CD14-positive monocyte (primary cell): Measurements from ENCODE around the gene IRX4. TPM values are rescaled to one million over a fixed set of nuclear protein-coding genes. Genes with fewer than 3 reads are reported as not detected.

Source experiments
- DNase-seq, 3 donors: peaks; one replicate each; pipeline ENCODE4 v3.0.0-alpha.2; 2011 to 2022
- H2AFZ ChIP-seq: 2 replicates; pipeline ENCODE4 v1.6.0; 2012; ENCODE audit warnings: mild to moderate bottlenecking, low read depth, low read length, inconsistent platforms; ENCODE audit not compliant: insufficient read depth, poor library complexity, severe bottlenecking
- H3K27ac ChIP-seq, 2 donors: 1 replicate in 1 of 2; 2 replicates in 1 of 2; pipeline ENCODE4 v1.5.1; 2012 to 2013; ENCODE audit warnings: low read length in 2 of 2, control low read depth in 1 of 2, inconsistent platforms in 1 of 2, low read depth in 1 of 2, mild to moderate bottlenecking in 1 of 2
- H3K27me3 ChIP-seq, 2 donors: one replicate each; pipeline versions ENCODE4 v1.6.0 to v1.6.1; 2011 to 2013; ENCODE audit warnings: low read length in 2 of 2; ENCODE audit not compliant: control insufficient read depth in 2 of 2, insufficient read depth in 2 of 2
- H3K36me3 ChIP-seq, 2 donors: replicated peaks in 1 of 2; 1 replicate in 1 of 2; 2 replicates in 1 of 2; pipeline versions ENCODE4 v1.5.1 to v1.6.1; 2012 to 2013; ENCODE audit warnings: low read length in 2 of 2, control low read depth in 1 of 2, inconsistent platforms in 1 of 2, mild to moderate bottlenecking in 1 of 2; ENCODE audit not compliant: insufficient read depth in 2 of 2, control insufficient read depth in 1 of 2
- H3K4me1 ChIP-seq, 2 donors: 1 replicate in 1 of 2; 2 replicates in 1 of 2; pipeline versions ENCODE4 v1.5.1 to v1.6.1; 2012 to 2013; ENCODE audit warnings: low read length in 2 of 2, control low read depth in 1 of 2, inconsistent platforms in 1 of 2, mild to moderate bottlenecking in 1 of 2, moderate library complexity in 1 of 2; ENCODE audit not compliant: insufficient read depth in 2 of 2, control insufficient read depth in 1 of 2
- H3K4me2 ChIP-seq: replicated peaks from 2 replicates; pipeline ENCODE3; 2012; ENCODE audit warnings: low read length, moderate library complexity, mild to moderate bottlenecking; ENCODE audit not compliant: poor library complexity, severe bottlenecking; ENCODE audit errors: extremely low read depth
- H3K4me3 ChIP-seq, 3 experiments: fragments of 200-600 bp in 1 of 3; sonication (generic) in 1 of 3; replicated peaks in 1 of 3; 1 replicate in 2 of 3; 2 replicates in 1 of 3; pipeline ENCODE4 v1.5.1; 2011 to 2013; ENCODE audit warnings: low read length in 3 of 3, mild to moderate bottlenecking in 3 of 3, control low read depth in 2 of 3, low read depth in 2 of 3, inconsistent platforms in 1 of 3, moderate library complexity in 1 of 3
- H3K79me2 ChIP-seq: 2 replicates; pipeline ENCODE4 v1.6.0; 2012; ENCODE audit warnings: mild to moderate bottlenecking, control low read depth, inconsistent platforms, low read length, moderate library complexity; ENCODE audit not compliant: insufficient read depth
- H3K9ac ChIP-seq: 2 replicates; pipeline ENCODE4 v1.6.0; 2017; ENCODE audit warnings: low read length, mild to moderate bottlenecking; ENCODE audit not compliant: insufficient read depth, poor library complexity, severe bottlenecking
- H3K9me3 ChIP-seq, 2 donors: replicated peaks in 1 of 2; 1 replicate in 1 of 2; 2 replicates in 1 of 2; pipeline versions ENCODE4 v1.5.1 to v1.6.1; 2012 to 2013; ENCODE audit warnings: low read length in 2 of 2, control low read depth in 1 of 2; ENCODE audit not compliant: control insufficient read depth in 1 of 2, insufficient read depth in 1 of 2
- H4K20me1 ChIP-seq: 2 replicates; pipeline ENCODE4 v1.6.0; 2012; ENCODE audit warnings: mild to moderate bottlenecking, low read length, control low read depth, moderate library complexity; ENCODE audit not compliant: insufficient read depth
- H3K27ac Mint-ChIP-seq, 7 donors: one replicate each; pipeline ENCODE4 v1.8.0; 2020; ENCODE audit warnings: mild to moderate bottlenecking in 7 of 7, mixed read lengths in 7 of 7, moderate library complexity in 6 of 7, inconsistent platforms in 2 of 7
- H3K27me3 Mint-ChIP-seq, 3 donors: one replicate each; pipeline ENCODE4 v1.8.0; 2021 to 2022; ENCODE audit warnings: low read depth in 3 of 3, mild to moderate bottlenecking in 3 of 3, mixed read lengths in 3 of 3, moderate library complexity in 3 of 3, inconsistent platforms in 1 of 3
- H3K36me3 Mint-ChIP-seq, 2 donors: one replicate each; pipeline ENCODE4 v1.8.0; 2020; ENCODE audit warnings: mixed read lengths in 2 of 2, inconsistent platforms in 1 of 2, mild to moderate bottlenecking in 1 of 2
- H3K4me1 Mint-ChIP-seq: one replicate; pipeline ENCODE4 v1.8.0; 2020; ENCODE audit warnings: mild to moderate bottlenecking, mixed read lengths
- H3K4me3 Mint-ChIP-seq, 2 donors: one replicate each; pipeline ENCODE4 v1.8.0; 2020; ENCODE audit warnings: mild to moderate bottlenecking in 2 of 2, mixed read lengths in 2 of 2, moderate library complexity in 1 of 2
- H3K9me3 Mint-ChIP-seq, 7 donors: one replicate each; pipeline ENCODE4 v1.8.0; 2020 to 2022; ENCODE audit warnings: mixed read lengths in 7 of 7, mild to moderate bottlenecking in 6 of 7, moderate library complexity in 6 of 7, inconsistent platforms in 2 of 7
- CTCF ChIP-seq: fragments of 200-600 bp; IDR thresholded peaks from one replicate; pipeline ENCODE4 v1.8.0; 2022; ENCODE audit warnings: antibody characterized with exemption, mild to moderate bottlenecking
- WGBS: methylation state at CpG from one replicate; pipeline ENCODE4 v1.1.5; 2013; ENCODE audit warnings: missing lambda C conversion rate; ENCODE audit not compliant: insufficient coverage; 5-methylcytosine and 5-hydroxymethylcytosine counted together
- intact Hi-C, 2 donors: fragments of 100-400 bp; cut with micrococcal nuclease; formaldehyde crosslinking; loops; one replicate each; pipeline versions ENCODE4 v1.15.0 to v1.15.1; 2023
- polyA plus RNA-seq, 3 donors: library from polyadenylated mRNA; depleted of rRNA in 1 of 3; unstranded in 2 of 3; stranded (reverse) in 1 of 3; fragments of 300-500 nt in 2 of 3; fragments of >200 nt in 1 of 3; fragmentation: Illumina TruSeq in 2 of 3; gene quantifications; 1 replicate in 2 of 3; 2 replicates in 1 of 3; pipeline ENCODE4 v1.2.3, GENCODE V29; 2012 to 2021

The IRX4 gene
- polyA plus RNA-seq, 3 donors = not detected

- Histone ChIP-seq H3K9ac (no peak overlapping the region), H3K79me2 (no peaks in the 10 kb centered on the region), H3K4me1 (no peaks in the 10 kb centered on the region), H3K27me3 (peaks cover 37 to 67% of the 10 kb centered on the region in 2 donors), H3K4me3 (no peak overlapping the region), H4K20me1 (no peaks in the 10 kb centered on the region), H3K27ac (no peak overlapping the region), H3K4me2 (no peak overlapping the region), H3K36me3 (no peaks in the 10 kb centered on the region), H2AFZ (no peak overlapping the region), H3K9me3 (peaks cover 9 to 13% of the 10 kb centered on the region in 2 donors)
- Mint-ChIP-seq H3K27ac (peak overlapping the region in 1 of 7 donors; percentile 53), H3K36me3 (no peaks in the 10 kb centered on the region), H3K9me3 (peaks cover 0 to 16% (median 4%) of the 10 kb centered on the region in 7 donors), H3K27me3 (peaks cover 54 to 73% (median 70%) of the 10 kb centered on the region in 3 donors), H3K4me1 (no peaks in the 10 kb centered on the region), H3K4me3 (peak overlapping the region in 1 of 2 donors; percentile 85)
- no peak for TF ChIP-seq CTCF
- 11% methylated on average over 8 of the region's 10 CpGs for WGBS
- DNase-seq = no peak
- intact Hi-C loops = no loop called here
Measured at GRCh38 chr5:1874348-1874747, 8.4 kb downstream of the IRX4 start.

- no peaks in the 10 kb centered on the region for H3K4me1 Mint-ChIP-seq
- Histone ChIP-seq H3K9me3 (peaks cover 9 to 13% of the 10 kb centered on the region in 2 donors), H3K4me2 (no peak overlapping the region), H3K36me3 (no peaks in the 10 kb centered on the region), H3K4me3 (no peak overlapping the region), H3K79me2 (no peaks in the 10 kb centered on the region), H3K27me3 (peaks cover 33 to 66% of the 10 kb centered on the region in 2 donors), H3K27ac (no peak overlapping the region), H3K9ac (no peak overlapping the region), H2AFZ (no peak overlapping the region), H3K4me1 (no peaks in the 10 kb centered on the region), H4K20me1 (no peaks in the 10 kb centered on the region)
- TF ChIP-seq CTCF = no peak
- H3K36me3 Mint-ChIP-seq = no peaks in the 10 kb centered on the region
- 25% methylated on average over 11 of the region's 13 CpGs for WGBS
- no peak for DNase-seq
- H3K27me3 Mint-ChIP-seq = peaks cover 49 to 70% (median 69%) of the 10 kb centered on the region in 3 donors
- H3K27ac Mint-ChIP-seq = no peak overlapping the region
- intact Hi-C loops = no loop called here
- H3K4me3 Mint-ChIP-seq = peak overlapping the region in 1 of 2 donors; percentile 53
- H3K9me3 Mint-ChIP-seq = peaks cover 0 to 12% (median 3%) of the 10 kb centered on the region in 7 donors
Measured at GRCh38 chr5:1873243-1873959, 9.3 kb downstream of the IRX4 start.
